Measurements from ENCODE around the gene MRPS23.
A peak's percentile ranks its signal among the peaks of the same experiment; 100 is the strongest.

MRPS23 gene

GRCh38 chr17:57811638-57812280 lies 38.1 kb downstream of the MRPS23 start (continued):
- TF ChIP-seq ZSCAN30 (tag by site-specific recombination; IDR thresholded peaks at IDR 0.05) (no peak), OSR2 (tag by site-specific recombination; IDR thresholded peaks at IDR 0.05) (peak; percentile 12), ZNF830 (tag by site-specific recombination; IDR thresholded peaks at IDR 0.05; ENCODE audit: low read depth) (no peak), ZNF501 (tag by site-specific recombination; IDR thresholded peaks at IDR 0.05) (0 out of 2 replicates have a peak, but pooled peaks have one; percentile 62), ZNF645 (tag by site-specific recombination; IDR thresholded peaks at IDR 0.05) (no peak), ZNF335 (tag by site-specific recombination; conservative IDR thresholded peaks at IDR 0.05) (no peak), ZNF544 (tag by site-specific recombination; IDR thresholded peaks at IDR 0.05) (no peak), KLF10 (tag by site-specific recombination; IDR thresholded peaks at IDR 0.05) (no peak), ZBTB20 (tag by site-specific recombination; IDR thresholded peaks at IDR 0.05) (peak; percentile 33), ZNF169 (tag by site-specific recombination; IDR thresholded peaks at IDR 0.05) (no peak), BCL11B (tag by site-specific recombination; IDR thresholded peaks at IDR 0.05; ENCODE audit: low read depth) (peak; percentile 5; the same call in 1 of the 2 replicates), ZNF677 (tag by site-specific recombination; IDR thresholded peaks at IDR 0.05) (no peak), HOXC10 (CRISPR knock-in tag; IDR thresholded peaks at IDR 0.05) (no peak), ZBTB7A (tag by site-specific recombination; IDR thresholded peaks at IDR 0.05; ENCODE audit: low read depth) (no peak), TCF7L2 (IDR thresholded peaks at IDR 0.05; ENCODE audit: borderline replicate concordance, low read depth, low read length) (no peak), ZNF585B (tag by site-specific recombination; IDR thresholded peaks at IDR 0.05) (no peak), ZIC2 (tag by site-specific recombination; IDR thresholded peaks at IDR 0.05) (no peak; the same call in 1 of the 2 replicates), KLF9 (tag by site-specific recombination; IDR thresholded peaks at IDR 0.05; ENCODE audit: low read depth) (no peak), ZNF214 (tag by site-specific recombination; IDR thresholded peaks at IDR 0.05; ENCODE audit: borderline replicate concordance) (no peak), ZBTB17 (tag by site-specific recombination; IDR thresholded peaks at IDR 0.05) (peak; percentile 66), ZNF121 (tag by site-specific recombination; IDR thresholded peaks at IDR 0.05) (0 out of 2 replicates have a peak, but pooled peaks have one; percentile 34), SP7 (tag by site-specific recombination; IDR thresholded peaks at IDR 0.05) (peak; percentile 14), ZNF157 (tag by site-specific recombination; IDR thresholded peaks at IDR 0.05) (no peak), MZF1 (tag by site-specific recombination; IDR thresholded peaks at IDR 0.05; ENCODE audit: borderline replicate concordance) (no peak), HOXD13 (CRISPR knock-in tag; IDR thresholded peaks at IDR 0.05; ENCODE audit: borderline replicate concordance) (no peak), ZNF221 (tag by site-specific recombination; IDR thresholded peaks at IDR 0.05; ENCODE audit: borderline replicate concordance) (no peak)
- TF ChIP-seq, protein P1, sequence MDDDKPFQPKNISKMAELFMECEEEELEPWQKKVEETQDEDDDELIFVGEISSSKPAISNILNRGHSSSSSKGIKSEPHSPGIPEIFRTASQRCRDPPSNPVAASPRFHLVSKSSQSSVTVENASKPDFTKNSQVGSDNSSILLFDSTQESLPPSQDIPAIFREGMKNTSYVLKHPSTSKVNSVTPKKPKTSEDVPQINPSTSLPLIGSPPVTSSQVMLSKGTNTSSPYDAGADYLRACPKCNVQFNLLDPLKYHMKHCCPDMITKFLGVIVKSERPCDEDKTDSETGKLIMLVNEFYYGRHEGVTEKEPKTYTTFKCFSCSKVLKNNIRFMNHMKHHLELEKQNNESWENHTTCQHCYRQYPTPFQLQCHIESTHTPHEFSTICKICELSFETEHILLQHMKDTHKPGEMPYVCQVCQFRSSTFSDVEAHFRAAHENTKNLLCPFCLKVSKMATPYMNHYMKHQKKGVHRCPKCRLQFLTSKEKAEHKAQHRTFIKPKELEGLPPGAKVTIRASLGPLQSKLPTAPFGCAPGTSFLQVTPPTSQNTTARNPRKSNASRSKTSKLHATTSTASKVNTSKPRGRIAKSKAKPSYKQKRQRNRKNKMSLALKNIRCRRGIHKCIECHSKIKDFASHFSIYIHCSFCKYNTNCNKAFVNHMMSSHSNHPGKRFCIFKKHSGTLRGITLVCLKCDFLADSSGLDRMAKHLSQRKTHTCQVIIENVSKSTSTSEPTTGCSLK (tag by site-specific recombination; IDR thresholded peaks at IDR 0.05) = no peak
- TF ChIP-seq, protein P2, sequence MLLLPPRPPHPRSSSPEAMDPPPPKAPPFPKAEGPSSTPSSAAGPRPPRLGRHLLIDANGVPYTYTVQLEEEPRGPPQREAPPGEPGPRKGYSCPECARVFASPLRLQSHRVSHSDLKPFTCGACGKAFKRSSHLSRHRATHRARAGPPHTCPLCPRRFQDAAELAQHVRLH (tag by site-specific recombination; IDR thresholded peaks at IDR 0.05) = no peak; the same call in 1 of the 2 replicates
- TF ChIP-seq, protein P3, sequence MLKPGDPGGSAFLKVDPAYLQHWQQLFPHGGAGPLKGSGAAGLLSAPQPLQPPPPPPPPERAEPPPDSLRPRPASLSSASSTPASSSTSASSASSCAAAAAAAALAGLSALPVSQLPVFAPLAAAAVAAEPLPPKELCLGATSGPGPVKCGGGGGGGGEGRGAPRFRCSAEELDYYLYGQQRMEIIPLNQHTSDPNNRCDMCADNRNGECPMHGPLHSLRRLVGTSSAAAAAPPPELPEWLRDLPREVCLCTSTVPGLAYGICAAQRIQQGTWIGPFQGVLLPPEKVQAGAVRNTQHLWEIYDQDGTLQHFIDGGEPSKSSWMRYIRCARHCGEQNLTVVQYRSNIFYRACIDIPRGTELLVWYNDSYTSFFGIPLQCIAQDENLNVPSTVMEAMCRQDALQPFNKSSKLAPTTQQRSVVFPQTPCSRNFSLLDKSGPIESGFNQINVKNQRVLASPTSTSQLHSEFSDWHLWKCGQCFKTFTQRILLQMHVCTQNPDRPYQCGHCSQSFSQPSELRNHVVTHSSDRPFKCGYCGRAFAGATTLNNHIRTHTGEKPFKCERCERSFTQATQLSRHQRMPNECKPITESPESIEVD (tag by site-specific recombination; IDR thresholded peaks at IDR 0.05) = no peak
- TF ChIP-seq, protein P4, sequence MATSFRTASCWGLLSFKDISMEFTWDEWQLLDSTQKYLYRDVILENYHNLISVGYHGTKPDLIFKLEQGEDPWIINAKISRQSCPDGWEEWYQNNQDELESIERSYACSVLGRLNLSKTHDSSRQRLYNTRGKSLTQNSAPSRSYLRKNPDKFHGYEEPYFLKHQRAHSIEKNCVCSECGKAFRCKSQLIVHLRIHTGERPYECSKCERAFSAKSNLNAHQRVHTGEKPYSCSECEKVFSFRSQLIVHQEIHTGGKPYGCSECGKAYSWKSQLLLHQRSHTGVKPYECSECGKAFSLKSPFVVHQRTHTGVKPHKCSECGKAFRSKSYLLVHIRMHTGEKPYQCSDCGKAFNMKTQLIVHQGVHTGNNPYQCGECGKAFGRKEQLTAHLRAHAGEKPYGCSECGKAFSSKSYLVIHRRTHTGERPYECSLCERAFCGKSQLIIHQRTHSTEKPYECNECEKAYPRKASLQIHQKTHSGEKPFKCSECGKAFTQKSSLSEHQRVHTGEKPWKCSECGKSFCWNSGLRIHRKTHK (tag by site-specific recombination; IDR thresholded peaks at IDR 0.05) = no peak
- TF ChIP-seq, protein P5, sequence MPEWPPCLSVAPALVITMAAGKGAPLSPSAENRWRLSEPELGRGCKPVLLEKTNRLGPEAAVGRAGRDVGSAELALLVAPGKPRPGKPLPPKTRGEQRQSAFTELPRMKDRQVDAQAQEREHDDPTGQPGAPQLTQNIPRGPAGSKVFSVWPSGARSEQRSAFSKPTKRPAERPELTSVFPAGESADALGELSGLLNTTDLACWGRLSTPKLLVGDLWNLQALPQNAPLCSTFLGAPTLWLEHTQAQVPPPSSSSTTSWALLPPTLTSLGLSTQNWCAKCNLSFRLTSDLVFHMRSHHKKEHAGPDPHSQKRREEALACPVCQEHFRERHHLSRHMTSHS (tag by site-specific recombination; IDR thresholded peaks at IDR 0.05) = no peak
